NCI-H2227 (cell line): ENCODE results near the gene DOCK2.
"Not testable (repeated sequence)": the region's sequence is repeated elsewhere in the genome, so short reads cannot be mapped to it uniquely, and the experiment has no call there.

Experiments used
- DNase-seq: peaks from one replicate; lab custom pipeline; 2025; ENCODE audit not compliant: unreplicated experiment; lab: John Stamatoyannopoulos, UW

DOCK2 gene

GRCh38 chr5:169753795-169754194 is 116.7 kb downstream of the DOCK2 start:
- DNase-seq: no peak

GRCh38 chr5:169754737-169755136 is 117.7 kb downstream of the DOCK2 start:
- no peak for DNase-seq

GRCh38 chr5:169756071-169756765 is 119.1 kb downstream of the DOCK2 start:
- no peak for DNase-seq

DNA sequence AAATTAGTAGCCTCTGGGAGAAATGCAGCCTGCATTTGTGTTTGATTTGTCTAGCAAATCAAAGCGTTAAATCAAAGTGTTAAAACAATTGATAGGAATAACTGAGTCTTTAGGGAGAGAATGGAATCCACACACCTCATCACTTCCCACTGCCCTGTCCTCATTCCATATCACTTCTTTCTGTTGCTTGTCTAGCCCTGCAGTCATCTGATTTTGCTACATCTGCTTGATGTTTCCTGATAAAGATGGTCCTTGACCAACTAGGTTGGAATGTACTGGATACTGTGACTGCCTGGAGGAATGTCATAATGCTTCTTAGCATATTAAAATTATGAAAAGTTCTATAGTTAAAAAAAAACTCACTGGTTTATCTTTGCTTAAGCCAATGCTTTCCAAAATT is 119.9 kb downstream of the DOCK2 start:
- no peak for DNase-seq

DNA sequence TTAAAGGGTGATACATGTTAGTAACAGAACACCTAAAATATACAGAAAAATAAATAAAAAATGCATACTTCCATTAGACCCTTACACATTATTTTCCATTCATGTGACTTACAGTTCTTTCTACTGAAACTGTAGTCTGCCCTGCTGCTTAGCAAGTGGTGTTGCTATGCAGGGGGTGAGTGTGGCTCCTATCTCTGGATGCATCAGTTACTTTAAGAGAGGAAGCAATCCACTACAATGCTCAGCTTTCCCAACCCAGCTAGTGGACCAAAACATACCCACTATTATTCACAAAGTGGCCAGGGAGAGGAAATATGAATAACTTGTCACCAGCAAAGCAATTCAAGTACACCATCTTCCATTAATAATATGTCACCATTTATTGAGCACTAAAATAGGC is 121.8 kb downstream of the DOCK2 start:
- DNase-seq: no peak

- no peak for DNase-seq
These were observed 123.2 kb downstream of the DOCK2 start for GRCh38 chr5:169760229-169760628.

GRCh38 chr5:169762338-169763095 is 125.4 kb downstream of the DOCK2 start:
- DNase-seq: no peak

DNA sequence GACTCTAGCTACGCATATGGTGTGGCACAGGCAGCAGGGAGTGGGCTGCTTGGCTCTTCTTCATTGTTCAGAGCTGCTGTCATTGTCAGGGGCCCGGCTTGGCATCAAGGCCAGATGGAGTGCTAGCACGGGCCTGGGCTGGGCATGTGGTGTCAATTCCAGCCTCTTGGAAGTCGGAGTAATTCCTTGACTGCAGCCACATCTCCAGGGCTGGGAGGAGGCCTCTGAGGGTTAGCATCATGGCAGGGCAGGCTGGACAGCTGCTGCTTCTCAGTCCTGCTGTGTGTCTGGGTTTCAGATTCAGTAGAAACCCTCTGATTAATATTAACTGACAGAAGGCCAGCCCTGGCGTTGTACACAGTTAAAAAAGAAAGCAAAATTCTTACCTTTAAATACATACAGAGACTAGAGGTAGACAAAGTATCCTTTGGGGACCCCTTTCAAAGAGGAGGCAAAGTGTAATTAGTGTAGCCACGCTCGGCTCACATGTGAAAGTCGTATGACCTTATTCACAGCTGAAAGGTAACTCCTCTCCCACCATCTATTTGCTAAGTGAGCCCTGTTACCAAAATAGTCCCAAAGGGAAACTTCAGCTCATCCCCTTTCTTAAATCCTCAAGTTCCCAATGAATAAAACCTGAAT is 126.4 kb downstream of the DOCK2 start:
- no peak for DNase-seq

- DNase-seq: no peak
These were observed 126.9 kb downstream of the DOCK2 start for GRCh38 chr5:169764018-169764378.

GRCh38 chr5:169765176-169765996 is 128.3 kb downstream of the DOCK2 start:
- DNase-seq: no peak

GRCh38 chr5:169766943-169767342 is 129.9 kb downstream of the DOCK2 start:
- not testable (repeated sequence) for DNase-seq

DNA sequence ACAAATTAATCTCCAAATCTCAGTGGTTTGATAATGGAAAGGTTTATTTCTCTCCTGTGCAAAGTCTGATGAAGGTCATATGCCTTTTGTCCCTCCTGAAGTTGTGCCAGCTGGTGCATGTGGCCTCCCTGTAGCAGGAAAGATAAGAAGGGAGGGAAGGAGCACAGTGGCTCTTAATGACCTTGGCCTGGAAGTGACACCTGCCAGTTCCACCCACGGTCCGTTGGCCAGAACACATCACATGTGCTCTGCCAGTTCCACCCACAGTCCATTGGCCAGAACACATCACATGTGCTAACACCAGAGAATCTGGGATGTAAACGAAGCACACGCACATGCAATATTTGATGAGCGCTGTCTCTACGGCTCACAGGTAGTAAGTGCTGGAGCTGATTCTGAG is 130.9 kb downstream of the DOCK2 start:
- DNase-seq: no peak

GRCh38 chr5:169768416-169768815 is 131.3 kb downstream of the DOCK2 start:
- no peak for DNase-seq

DNA sequence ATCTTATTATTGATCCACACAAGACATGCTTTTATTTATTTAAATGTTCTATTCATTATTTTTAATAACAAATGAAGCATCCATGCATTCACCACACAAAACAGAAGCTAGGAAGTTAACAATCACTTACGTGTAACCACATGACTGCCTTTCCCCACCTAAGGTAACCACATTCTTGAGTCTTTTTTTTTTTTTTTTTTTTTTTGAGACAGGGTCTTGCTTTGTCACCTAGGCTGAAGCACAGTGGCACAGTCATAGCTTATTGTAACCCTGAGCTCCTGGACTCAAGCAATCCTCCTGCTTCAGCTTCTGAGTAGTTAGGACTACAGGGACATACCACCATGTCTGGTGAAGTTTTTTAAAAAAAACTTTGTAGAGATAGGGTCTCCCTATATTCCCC is 133.0 kb downstream of the DOCK2 start:
- no peak for DNase-seq

- no peak for DNase-seq
These were observed 135.2 kb downstream of the DOCK2 start for GRCh38 chr5:169772256-169772655.

DNA sequence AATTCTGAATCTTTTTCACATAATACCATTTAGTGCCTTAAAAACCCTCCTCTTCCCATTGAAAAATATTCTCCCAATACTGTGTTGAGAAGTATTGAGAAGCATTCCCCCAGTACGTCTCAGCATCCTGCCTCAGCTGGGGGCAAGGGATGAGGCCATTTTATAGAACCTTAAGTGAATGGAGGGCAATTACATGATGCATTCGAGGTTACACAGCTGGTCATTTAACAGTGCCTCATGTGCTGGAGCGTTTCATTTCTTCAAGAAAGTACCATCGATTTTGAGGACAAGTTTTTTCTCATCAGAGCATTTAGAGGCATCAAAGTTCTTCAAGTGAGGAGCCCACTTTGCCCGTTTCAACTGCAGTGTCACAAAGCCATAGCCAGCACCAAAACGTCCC is 135.6 kb downstream of the DOCK2 start:
- DNase-seq: no peak

- DNase-seq: peak; percentile 36
These were observed 140.1 kb downstream of the DOCK2 start for GRCh38 chr5:169777159-169777558.

DNA sequence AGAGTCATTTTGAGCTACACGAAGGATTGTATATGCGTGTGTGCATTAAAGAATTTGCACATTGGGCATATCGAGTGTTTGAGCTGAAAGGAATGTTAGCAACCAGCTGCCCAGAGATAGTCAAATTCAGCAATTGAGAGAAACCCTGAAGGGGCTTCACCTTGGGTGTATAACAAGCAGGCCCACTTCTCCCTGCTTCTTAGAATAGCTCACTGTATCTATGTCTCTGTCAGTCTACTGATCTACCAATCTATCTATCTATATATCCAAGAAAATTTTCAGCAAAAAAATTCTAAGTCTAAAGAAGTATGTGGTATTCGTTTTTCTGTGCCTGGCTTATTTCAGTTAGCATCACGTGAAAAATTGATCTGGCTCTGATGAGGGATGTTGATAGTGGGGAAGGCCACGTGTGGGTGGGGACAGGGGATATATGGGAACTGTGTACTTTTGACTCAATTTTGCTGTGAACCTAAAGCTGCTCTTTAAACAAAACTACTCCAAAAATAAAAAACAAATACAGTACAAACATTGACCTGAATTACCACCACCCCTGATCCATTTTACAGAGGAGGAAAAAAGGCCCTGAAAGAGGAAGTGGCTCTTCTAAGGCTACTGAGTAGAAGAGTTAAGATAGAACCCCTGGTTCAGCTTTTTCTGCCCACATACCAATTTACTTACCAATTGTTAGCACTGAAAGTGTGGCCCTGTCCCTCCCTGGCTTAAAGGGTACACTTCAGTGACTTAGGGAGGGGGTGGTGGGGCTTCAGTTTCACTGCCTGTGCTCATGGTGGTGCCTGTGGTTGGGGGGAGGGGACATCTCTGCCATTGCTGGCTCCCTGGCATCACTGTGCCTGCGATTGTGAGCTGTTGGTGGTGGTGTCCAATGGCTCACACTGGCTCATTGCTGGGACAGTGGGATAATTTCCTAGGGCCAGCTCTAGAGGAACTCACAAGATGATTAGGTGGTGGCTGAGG is 141.8 kb downstream of the DOCK2 start:
- DNase-seq: no peak

GRCh38 chr5:169781420-169782345 is 144.6 kb downstream of the DOCK2 start:
- DNase-seq: no peak
